Smooth muscle cell (in vitro differentiated cells): ENCODE measurements around the gene ZBTB8A. TPM values are rescaled to one million over a fixed set of nuclear protein-coding genes. Genes with fewer than 3 reads are reported as not detected.

ENCODE experiments used
- DNase-seq: peaks from one replicate; lab custom pipeline; 2025; ENCODE audit not compliant: unreplicated experiment; lab: John Stamatoyannopoulos, UW
- H2AFZ ChIP-seq: fragments of 200-600 bp; sonication (generic); 2 replicates; pipeline ENCODE4 v1.6.0; 2016; ENCODE audit warnings: antibody characterized with exemption, low read depth, mild to moderate bottlenecking
- H3F3A ChIP-seq: fragments of 200-600 bp; sonication (generic); 2 replicates; pipeline ENCODE4 v1.6.0; 2017; ENCODE audit warnings: antibody characterized with exemption, low read depth
- H3K27ac ChIP-seq: fragments of 200-600 bp; sonication (generic); 2 replicates; pipeline ENCODE4 v1.5.1; 2016; ENCODE audit warnings: low read depth, mild to moderate bottlenecking
- H3K27me3 ChIP-seq: fragments of 200-600 bp; sonication (generic); 2 replicates; pipeline ENCODE4 v1.6.1; 2016; ENCODE audit warnings: low read depth, mild to moderate bottlenecking
- H3K36me3 ChIP-seq: fragments of 200-600 bp; sonication (generic); 2 replicates; pipeline ENCODE4 v1.5.1; 2016; ENCODE audit warnings: low read depth
- H3K4me1 ChIP-seq: fragments of 200-600 bp; sonication (generic); 2 replicates; pipeline ENCODE4 v1.5.1; 2016; ENCODE audit warnings: low read depth
- H3K4me2 ChIP-seq: fragments of 200-600 bp; sonication (generic); 2 replicates; pipeline ENCODE4 v1.6.0; 2016; ENCODE audit warnings: mild to moderate bottlenecking
- H3K4me3 ChIP-seq: fragments of 200-600 bp; sonication (generic); 2 replicates; pipeline ENCODE4 v1.5.1; 2016; ENCODE audit warnings: mild to moderate bottlenecking
- H3K79me2 ChIP-seq: fragments of 200-600 bp; sonication (generic); 2 replicates; pipeline ENCODE4 v1.6.0; 2016; ENCODE audit warnings: low read depth, mild to moderate bottlenecking
- H3K9ac ChIP-seq: fragments of 200-600 bp; sonication (generic); 2 replicates; pipeline ENCODE4 v1.6.0; 2016; ENCODE audit warnings: low read depth
- H3K9me3 ChIP-seq: fragments of 200-600 bp; sonication (generic); replicated peaks from 2 replicates; pipeline ENCODE4 v1.5.1; 2016; ENCODE audit warnings: low read depth
- H4K20me1 ChIP-seq: fragments of 200-600 bp; sonication (generic); 2 replicates; pipeline ENCODE4 v1.6.0; 2016; ENCODE audit warnings: low read depth
- WGBS: methylation state at CpG from one replicate; pipeline ENCODE4 v1.1.7; 2016; ENCODE audit warnings: low lambda C conversion rate; 5-methylcytosine and 5-hydroxymethylcytosine counted together
- polyA plus RNA-seq: library from polyadenylated mRNA; unstranded; fragments of >200 nt; fragmentation: Nextera tagmentation; extraction: Ambion mirVana; gene quantifications from 2 replicates; pipeline ENCODE4 v1.2.1, GENCODE V29; 2016
- total RNA-seq: library from RNA; depleted of rRNA; stranded (reverse); fragments of >200 nt; gene quantifications from 2 replicates; pipeline ENCODE4 v1.2.3, GENCODE V29; 2014
- TF ChIP-seq, protein P1 (sequence below): fragments of 200-600 bp; sonication (generic); IDR thresholded peaks from 2 replicates; pipeline ENCODE4 v1.5.1; 2017; ENCODE audit warnings: borderline replicate concordance, mild to moderate bottlenecking, antibody characterized with exemption; ENCODE audit not compliant: insufficient read depth, poor library complexity, severe bottlenecking

The ZBTB8A gene
- total and polyA plus RNA-seq, 2 experiments from 2014 or later = 4.2 to 8.8 TPM

- Histone ChIP-seq H3F3A (no peaks in the 10 kb centered on the region), H3K4me3 (peak within 1 kb of the TSS; percentile 61), H3K4me1 (peaks cover 23% of the 10 kb centered on the region), H3K27ac (peak within 1 kb of the TSS; percentile 96), H4K20me1 (peaks cover 32% of the 10 kb centered on the region), H2AFZ (peak within 1 kb of the TSS; percentile 72), H3K36me3 (peaks cover 5% of the 10 kb centered on the region), H3K4me2 (peak within 1 kb of the TSS; percentile 94), H3K9me3 (no peaks in the 10 kb centered on the region), H3K27me3 (no peaks in the 10 kb centered on the region), H3K79me2 (peaks cover 77% of the 10 kb centered on the region), H3K9ac (peak within 1 kb of the TSS; percentile 94)
- TF ChIP-seq, protein P1, sequence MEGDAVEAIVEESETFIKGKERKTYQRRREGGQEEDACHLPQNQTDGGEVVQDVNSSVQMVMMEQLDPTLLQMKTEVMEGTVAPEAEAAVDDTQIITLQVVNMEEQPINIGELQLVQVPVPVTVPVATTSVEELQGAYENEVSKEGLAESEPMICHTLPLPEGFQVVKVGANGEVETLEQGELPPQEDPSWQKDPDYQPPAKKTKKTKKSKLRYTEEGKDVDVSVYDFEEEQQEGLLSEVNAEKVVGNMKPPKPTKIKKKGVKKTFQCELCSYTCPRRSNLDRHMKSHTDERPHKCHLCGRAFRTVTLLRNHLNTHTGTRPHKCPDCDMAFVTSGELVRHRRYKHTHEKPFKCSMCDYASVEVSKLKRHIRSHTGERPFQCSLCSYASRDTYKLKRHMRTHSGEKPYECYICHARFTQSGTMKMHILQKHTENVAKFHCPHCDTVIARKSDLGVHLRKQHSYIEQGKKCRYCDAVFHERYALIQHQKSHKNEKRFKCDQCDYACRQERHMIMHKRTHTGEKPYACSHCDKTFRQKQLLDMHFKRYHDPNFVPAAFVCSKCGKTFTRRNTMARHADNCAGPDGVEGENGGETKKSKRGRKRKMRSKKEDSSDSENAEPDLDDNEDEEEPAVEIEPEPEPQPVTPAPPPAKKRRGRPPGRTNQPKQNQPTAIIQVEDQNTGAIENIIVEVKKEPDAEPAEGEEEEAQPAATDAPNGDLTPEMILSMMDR = no peak
- under 1% methylated on average over 21 of the region's 21 CpGs for WGBS
- DNase-seq = peak; percentile 56
These were observed 111.1 kb downstream of the ZBTB8A start, which contains the start of gene ZBTB8OS for GRCh38 chr1:32650248-32650751. Gene ZBTB8OS, minus strand, starts transcription at chr1:32650550. Its CDS starts 21 bp downstream, at chr1:32650529.

DNA sequence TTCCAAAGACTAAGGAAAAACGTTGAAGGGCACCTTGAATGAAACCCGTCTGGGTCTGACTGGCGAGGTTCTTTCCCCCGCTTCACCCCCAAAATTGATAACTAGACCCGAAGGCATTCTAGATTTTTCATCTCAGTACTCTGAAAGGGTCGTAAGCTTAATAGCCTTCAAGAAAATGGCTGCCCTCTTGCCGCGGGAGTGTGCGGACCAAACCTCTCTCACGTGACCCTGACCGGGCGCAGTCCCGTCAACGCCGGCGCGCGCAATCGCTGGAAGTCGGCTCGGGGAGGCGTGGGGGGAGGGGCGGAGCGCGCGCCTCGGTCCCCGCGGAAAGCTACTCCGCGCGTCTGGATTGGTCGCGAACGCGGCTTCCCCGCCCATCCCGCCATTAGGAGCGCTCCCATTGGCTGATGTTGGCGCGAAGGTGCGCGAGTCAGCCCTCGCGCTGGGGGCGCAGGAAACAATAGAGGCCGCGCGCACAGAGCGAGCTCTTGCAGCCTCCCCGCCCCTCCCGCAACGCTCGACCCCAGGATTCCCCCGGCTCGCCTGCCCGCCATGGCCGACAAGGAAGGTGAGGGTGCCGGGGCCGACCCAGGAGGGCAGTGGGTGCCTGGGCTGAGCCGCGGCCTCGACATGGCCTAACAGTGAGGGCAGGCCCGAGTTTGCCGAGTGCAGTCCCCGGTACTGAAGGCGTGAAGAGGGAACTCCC, 111.7 kb downstream of the ZBTB8A start, which contains the start of gene RBBP4:
TSS of gene RBBP4 (plus strand) at position 457 of the 709 bp plus-strand sequence. CDS start at position 556, 99 bp downstream.
- Histone ChIP-seq H3K4me1 (peaks cover 23% of the 10 kb centered on the region), H2AFZ (peak within 1 kb of the TSS; percentile 72), H3K27ac (peak within 1 kb of the TSS; percentile 96), H3K9me3 (no peaks in the 10 kb centered on the region), H3K27me3 (no peaks in the 10 kb centered on the region), H3K9ac (peak within 1 kb of the TSS; percentile 94), H4K20me1 (peaks cover 32% of the 10 kb centered on the region), H3K4me2 (peak within 1 kb of the TSS; percentile 94), H3K4me3 (peak within 1 kb of the TSS; percentile 61), H3F3A (no peaks in the 10 kb centered on the region), H3K36me3 (peaks cover 5% of the 10 kb centered on the region), H3K79me2 (peaks cover 77% of the 10 kb centered on the region)
- DNase-seq = peak; percentile 92
- under 1% methylated on average over 53 of the region's 67 CpGs for WGBS
- TF ChIP-seq, protein P1 = no peak

- TF ChIP-seq, protein P1 = no peak
These were observed 112.3 kb downstream of the ZBTB8A start for GRCh38 chr1:32651461-32652073.

More at GRCh38 chr1:32651461-32652073, 112.3 kb downstream of the ZBTB8A start:
- Histone ChIP-seq H2AFZ (peak overlapping the region; percentile 61), H3K4me1 (peaks cover 23% of the 10 kb centered on the region), H3K36me3 (peaks cover 5% of the 10 kb centered on the region), H3K79me2 (peaks cover 79% of the 10 kb centered on the region), H3K9ac (peak overlapping the region; percentile 94), H3K4me3 (peak overlapping the region; percentile 61), H3K9me3 (no peaks in the 10 kb centered on the region), H3K4me2 (peak overlapping the region; percentile 94), H3F3A (no peaks in the 10 kb centered on the region), H3K27me3 (no peaks in the 10 kb centered on the region), H4K20me1 (peaks cover 33% of the 10 kb centered on the region), H3K27ac (peak overlapping the region; percentile 96)
- no peak for DNase-seq
- WGBS = 2% methylated on average over 43 of the region's 43 CpGs
